NOMO-1 treated with DMSO at 0.1 percent for 48 hours (cell line): ENCODE data around the gene TPBGL.
"Not testable (repeated sequence)": the region's sequence is repeated elsewhere in the genome, so short reads cannot be mapped to it uniquely, and the experiment has no call there.

Source experiments
- DNase-seq: peaks from one replicate; lab custom pipeline; 2025; ENCODE audit not compliant: unreplicated experiment; lab: John Stamatoyannopoulos, UW

The TPBGL gene

DNA sequence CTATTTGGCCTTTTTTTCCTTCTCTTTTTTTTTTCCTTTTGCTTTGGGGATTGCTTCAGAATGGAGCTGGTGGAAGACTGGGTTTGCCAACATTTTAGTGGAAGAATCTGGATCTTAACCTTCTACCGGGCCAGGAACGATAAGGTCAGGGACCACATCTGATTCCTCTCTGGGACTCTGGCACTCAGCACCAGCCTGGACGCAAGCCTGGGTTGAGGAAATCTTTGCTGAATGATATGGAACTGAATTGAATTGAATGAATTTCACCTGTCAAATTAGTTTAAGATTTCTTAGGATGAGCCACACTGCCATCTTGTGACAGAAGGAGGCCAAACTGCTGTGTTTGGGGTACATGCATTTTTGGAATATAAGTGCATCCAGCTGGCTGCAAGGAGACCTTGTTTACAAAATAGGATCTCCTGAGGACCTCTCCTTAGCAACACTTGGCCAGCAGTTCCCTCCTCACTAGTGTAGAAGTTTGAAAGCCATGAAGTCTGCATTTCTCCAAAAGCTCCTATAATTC lies 30.4 kb downstream of the TPBGL start:
- DNase-seq: no peak

DNA sequence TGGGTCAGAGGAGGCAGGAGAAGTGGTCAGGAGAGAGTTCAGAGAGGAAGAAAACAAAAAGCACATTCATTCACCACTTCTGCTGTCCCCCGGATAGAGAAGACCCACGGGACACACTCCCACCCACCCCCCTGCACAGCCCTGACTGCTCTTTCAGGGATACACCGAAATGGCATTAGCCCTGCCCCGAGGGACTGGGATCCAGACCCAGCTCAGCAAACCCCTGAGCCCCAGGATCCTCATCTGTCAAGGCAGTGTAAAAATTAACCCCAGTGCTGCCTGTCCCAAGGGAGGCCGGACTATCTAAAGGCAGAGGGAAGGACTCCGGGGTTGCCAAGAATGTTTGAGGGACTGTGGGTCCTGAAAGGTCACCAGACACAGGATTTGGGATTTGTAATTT lies 31.2 kb downstream of the TPBGL start:
- DNase-seq: no peak

DNA sequence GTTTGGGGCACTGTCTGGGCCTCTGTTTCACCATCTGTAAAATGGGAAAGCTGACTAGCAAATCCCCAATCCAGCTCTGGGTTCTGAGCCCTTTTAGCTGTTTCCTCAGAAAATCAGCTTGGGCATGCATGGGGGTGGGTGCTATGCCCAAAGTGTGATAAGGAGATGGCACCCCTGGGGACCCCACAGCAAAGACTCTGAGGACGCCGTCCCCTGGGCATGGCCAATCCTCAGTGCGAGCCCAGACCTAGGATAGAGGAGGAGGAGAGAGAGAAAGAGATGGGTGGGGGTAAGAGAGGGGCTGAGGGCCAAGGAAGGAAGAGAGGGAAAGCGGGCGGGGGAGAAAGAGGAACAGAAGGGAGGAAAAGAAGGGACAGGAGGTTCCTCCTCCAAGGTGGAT lies 31.8 kb downstream of the TPBGL start:
- DNase-seq: no peak

DNA sequence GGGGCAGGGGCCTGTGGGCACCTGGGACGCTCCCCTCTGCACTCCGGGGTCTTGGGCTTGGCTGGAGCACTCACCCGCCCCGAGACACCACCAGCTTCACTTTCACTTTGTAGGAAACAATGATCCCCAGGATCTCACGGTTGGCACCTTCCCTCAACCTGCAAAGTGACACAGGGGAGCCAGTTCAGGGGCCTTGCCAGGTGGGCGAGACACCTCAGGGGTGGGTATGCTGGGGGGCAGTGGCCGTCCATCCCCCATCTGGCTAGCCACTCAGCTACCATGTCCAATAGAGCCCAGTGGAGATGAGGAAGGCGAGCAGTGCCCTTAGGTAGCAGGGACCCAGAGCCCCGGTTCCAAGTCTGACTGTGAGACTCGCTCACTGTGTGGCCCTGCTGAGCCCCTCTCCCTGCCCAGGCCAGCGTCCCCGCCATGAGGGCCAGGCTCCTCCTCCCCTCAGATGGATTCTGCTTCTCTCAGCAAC lies 32.3 kb downstream of the TPBGL start:
- DNase-seq: no peak

DNA sequence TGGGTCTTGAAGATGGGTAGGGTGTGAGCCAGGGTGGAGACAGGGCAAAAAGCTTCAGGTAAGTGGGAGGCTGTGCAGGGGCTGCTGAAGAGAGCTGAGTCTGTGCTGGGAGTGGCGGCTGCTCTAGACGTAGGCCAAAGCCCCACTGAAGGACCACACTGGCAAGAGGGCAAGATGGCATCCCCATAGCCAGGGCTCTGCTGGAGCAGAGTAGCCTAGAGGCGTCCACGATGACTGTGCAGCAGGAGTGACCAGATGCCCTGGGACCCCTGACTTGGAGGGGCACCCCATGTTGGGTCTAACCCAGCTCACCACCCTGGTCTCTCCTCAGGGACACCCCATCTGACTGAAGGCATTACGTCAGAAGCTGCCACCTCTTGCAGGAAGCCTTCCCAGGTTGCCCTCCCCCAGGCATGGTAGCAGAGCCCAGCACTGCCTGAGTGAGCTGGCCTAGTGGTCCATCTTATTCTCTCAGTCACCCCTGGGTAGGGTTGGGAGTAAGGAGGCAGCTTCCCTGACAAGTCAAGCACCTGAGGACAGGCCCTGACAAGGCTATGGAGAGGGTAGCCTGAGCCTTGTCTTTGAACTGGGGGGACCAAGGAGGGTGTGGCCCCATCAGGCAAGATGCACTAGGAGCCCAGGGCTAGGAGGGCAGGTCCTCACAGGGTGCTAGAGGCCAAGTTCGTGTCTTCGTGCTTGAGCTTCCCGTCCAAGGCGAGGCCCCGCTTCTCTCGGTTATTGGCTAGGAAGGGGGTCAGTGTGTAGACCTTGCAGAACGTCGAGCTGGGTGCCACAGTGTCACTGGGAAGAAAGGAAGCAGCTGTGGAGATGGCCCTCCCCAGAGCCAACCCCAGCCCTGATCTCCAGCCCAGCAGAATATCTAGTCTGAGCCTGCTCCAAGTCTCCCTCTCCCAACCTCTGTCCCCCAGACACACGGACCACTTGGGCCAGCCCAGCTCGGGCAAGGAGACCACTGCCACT lies 33.1 kb downstream of the TPBGL start:
- DNase-seq: no peak

DNA sequence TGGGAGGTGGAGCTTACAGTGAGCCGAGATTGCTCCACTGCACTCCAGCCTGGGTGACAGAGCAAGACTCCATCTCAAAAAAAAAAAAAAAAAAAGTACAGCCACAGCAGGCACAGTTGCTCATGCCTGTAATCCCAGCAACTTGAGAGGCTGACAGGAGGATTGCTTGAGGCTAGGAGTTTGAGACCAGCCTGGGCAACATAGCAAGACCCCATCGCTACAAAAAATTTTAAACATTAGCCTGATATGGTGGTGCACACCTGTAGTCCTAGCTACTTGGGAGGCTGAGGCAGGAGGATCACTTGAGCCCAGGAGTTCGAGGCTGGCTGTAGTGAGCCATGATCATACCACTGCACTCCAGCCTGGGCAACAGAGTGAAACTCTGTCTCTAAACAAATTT lies 34.1 kb downstream of the TPBGL start:
- DNase-seq: not testable (repeated sequence)

DNA sequence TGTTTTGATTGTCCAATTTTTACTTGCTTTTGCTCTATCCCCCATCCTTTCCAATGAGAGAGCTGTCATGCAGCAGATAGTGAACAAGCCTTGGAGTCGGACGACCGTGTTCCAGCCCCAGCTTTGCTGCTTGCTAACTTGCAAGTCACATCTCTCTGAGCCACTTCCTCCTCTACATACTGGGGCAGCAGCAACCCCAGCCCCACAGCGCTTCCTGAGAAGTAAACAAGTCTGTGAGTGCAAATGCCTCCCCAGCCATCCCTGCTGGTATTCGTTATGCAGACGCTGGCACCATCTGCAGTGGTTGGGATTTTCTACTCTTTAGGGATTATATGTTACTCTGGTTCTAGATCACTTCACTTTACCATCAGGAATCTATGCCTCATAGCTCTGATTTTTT lies 35.0 kb downstream of the TPBGL start:
- DNase-seq: no peak

DNA sequence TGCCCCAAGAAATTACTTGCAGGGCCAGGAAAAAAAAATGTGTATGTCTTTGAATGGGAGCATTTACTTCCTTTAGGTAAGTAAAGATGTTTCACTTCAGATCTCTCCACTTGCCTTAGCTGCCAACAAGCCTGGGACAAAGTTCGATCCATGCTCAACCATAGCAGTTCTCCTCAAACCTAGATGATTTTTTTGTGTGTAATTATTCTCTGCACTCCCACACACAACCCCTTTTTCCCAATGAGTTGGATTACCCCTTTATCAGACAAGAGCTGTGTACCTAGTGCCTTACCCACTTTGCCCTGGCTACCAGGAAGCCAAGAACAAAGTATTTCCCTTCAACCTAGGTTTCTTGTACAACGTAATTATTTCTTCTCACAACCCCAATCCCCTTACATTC lies 35.6 kb downstream of the TPBGL start:
- DNase-seq: no peak

DNA sequence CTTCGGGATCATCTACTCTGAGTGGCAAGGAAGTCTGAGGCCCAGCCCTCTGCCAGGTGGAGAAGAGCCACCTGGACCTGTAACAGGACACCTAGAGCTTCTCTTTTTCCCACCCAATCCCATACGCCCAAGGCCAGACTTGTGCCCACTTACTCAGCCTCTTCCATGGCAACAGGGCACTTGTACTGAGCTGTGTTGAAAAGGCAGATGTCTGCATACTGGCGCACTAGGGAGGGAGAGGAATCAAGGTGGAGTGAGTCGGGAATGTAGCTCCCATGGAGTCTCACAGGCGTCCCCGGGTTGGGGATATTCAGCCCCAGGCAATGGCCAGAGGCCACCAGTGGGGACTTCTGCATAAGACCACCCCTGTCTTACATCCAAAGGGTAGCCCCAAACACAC lies 36.1 kb downstream of the TPBGL start:
- no peak for DNase-seq

DNA sequence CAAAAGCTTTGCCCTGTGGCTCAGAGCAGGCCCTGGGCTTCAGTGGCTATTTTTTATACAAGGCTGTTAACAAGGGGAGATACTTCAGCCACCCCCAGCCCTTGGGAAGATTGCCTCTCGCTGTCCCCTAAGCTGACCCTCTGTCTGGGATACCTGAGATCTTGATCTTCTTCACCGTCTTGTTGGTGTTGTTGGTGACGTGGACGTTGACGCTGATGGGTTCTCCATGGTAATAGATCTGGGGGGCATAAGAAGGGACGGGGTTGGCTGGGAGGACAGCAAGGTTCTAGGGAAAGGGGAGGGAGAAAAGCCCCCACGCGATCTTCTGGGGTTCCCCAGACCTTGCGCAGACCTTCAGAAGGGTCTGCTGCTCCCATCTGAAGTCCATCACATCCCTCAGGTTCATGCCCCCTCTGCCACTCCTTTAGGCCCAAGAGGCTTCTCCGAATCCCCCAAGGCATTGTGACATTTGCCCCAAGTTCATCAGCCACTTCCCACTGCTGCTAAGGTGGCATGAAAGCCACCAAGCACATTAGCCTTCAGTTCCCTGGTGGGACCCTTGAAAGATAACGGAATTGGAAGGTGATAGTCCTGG lies 36.7 kb downstream of the TPBGL start:
- DNase-seq: no peak

DNA sequence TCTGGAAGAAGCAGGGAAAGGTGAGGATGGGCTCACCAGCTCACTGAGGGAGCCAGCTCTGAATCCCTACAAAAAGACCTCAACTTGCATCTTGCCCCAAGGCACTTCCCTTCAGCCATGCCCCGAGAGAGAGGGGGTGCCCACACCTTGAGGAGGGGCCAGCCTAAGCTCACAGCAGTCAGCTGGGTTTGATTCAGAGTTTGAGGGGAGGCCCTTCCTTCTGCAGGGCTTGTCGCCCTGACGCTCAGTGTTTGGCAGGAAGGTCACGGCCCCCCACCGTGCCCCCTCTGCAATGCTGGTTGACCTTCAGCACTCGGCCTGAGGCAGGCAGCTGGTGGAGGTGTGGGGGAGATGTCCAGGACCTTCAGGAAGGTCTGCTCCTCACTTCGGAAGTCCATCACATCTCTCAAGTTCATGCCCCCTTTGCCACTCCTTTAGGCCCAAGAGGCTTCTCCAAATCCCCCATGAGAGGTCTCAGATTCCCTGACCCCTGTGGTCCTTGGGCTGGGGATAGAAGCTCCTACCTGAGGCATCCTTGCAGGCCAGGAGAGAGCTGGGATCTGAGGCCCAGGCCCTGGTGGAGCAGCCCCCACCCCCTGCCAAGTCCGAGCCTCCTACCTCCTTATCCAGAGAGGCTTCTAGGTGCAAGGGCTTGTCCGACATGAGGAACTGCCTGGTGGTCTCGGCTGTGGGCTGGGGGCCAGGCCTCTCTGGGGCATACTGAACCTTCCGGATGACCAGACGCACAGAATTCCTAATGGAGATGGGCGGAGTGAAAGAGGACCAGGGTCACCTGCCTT lies 37.6 kb downstream of the TPBGL start:
- no peak for DNase-seq

DNA sequence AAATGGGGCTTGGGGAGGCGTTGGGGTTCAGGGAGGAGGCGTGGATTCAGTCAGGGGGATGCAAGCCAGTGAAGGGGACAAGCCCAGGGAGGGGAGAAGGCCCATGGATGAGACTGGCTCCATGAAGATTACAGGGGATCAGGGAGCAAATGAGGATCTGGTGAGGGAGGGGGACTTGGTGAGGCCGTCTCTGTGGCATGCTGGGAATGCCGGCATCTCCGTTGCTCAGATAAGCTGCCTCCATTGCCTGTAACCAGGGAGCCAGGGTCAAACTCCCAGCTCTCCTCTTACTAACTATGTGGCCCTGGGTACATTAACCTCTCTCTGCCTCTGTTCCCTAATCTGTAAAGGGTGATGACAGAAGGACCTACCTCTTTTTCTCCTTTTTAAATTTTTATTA lies 38.7 kb downstream of the TPBGL start:
- no peak for DNase-seq

DNA sequence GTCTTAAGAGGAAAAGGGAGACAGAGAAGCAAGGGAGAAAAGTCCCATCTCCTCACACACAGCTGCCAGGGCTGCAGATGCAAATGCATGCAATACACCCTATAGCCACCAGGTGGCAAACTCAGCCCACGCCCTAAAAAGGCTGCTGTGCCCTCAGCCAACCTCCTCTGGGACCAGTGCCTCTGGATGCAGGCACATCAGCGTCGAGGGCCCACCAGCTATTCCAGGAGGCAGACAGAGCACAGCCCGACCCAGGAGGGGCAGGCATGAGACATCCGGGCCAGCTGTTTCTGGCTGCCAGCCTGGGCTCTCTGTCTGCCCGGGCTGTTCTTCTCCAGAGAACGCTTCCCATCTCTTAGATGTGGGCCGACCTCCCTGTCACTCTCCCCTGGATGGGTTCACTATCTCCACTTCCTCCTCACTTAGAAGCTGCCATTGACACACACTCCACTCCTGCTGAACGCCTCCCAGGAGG lies 39.7 kb downstream of the TPBGL start:
- DNase-seq: peak; percentile 22

DNA sequence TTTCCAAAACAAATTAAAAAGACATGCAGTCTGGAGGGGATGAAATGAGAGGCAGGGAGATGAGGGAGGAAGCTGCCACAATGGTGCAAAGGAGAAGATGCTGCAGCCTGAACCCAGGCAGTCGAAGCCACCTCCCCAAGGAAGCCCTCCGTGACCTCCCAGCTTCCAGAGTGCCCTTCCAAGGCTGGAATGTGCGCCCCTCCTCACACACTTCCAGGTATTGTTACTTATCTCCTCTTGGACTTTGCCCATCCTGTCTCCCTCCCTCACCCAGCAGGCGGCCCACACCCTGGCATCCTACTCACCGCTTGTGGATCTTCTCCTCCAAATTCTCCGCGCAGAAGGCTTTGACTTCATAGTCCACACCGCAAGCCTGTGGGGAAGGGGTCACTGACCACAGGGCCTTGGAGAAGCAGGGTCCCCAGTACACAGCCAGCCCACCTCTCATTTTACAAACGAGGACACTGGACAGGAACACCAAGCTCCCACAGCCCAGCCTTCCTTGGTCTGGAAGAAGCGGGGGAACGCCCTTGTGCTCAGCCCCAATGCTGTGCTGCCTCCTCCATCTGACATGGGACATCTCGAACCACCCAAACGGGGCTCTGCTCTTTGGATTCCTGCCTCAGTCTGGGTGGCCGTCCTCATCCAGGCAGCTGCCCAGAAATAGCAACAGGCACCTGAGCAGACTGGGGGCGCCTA lies 40.3 kb downstream of the TPBGL start:
- DNase-seq: no peak

DNA sequence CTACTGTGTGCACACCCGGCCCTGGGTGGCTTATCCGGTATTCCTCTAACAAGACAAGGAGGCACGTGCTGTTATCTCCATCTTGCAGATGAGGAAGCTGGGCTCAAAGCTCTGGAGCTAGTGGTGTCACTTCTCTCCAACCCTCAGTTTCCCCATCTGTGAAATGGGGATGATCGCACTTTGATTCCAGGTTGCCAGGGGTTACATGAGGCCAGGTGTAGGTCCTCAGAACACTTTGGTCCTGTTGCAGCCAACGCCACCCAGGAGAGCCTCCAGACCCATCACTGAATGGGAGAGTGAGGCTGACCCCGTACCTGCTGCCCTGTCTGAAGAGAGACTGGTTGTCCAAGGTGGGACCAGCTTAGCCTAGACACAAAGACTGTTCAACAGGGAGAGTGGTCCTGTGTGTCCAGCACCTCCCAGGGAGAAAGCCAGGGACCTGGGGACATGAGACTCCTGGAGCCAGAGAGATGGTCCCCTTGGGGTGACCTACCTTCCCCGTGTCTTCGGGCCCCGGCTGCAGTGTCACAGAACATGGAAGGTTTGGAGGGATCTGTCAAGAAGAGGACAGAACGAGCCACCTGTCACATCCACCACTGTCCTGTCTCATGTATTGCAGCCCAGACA lies 41.0 kb downstream of the TPBGL start:
- DNase-seq: no peak

DNA sequence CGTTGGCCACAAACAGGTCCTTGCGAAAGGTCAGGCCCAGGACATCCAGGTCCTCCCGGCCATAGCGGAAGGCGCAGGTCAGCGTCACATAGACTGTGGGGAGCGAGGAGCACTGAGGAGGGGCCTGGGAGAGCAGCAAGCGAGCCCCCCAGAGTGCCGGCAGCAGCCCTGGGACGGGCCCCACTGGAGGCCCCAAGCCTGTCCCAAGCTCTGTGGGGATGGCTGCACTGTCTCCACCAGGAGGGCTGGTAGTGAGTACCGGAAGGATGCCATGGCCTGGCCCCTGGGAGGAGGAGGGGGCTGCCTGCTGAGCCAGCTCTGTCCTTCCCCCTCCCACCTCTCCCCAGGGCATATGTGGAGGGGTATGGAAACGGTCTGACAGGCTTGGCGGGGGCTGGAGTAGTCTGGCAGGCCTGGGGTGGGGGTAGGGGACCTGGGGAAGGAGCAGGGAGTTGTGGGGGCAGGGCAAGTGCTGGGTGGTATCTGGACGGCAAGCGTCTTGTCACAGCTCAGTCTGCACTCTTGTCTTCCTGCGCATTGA lies 42.9 kb downstream of the TPBGL start:
- DNase-seq: no peak

DNA sequence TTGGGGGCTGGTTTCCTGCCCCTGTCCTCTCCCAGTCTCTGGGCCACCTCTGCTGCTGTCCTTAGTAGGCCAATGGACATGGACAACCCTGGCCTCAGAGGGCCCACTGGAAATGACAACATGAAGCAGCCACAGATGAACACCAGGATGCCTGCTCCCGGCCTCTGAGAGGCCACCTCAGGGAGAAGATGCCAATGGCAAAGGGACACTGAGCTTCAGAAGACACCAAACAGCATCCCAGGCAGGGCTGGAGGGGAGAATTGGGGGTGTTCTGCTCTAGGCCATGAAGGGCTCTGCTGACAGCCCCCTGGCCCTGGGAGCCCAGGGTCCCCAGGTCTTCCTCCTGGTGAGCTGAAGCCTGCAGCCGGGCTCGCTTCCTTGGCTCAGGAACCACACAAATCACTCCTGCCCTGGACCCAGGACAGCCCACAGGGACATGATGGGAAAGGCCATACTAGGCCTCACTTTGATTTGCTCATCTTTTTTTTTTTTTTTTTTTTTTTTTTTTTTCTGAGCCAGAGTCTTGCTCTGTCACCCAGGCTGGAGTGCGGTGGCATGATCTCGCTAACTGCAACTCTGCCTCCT lies 45.3 kb downstream of the TPBGL start:
- DNase-seq: no peak

DNA sequence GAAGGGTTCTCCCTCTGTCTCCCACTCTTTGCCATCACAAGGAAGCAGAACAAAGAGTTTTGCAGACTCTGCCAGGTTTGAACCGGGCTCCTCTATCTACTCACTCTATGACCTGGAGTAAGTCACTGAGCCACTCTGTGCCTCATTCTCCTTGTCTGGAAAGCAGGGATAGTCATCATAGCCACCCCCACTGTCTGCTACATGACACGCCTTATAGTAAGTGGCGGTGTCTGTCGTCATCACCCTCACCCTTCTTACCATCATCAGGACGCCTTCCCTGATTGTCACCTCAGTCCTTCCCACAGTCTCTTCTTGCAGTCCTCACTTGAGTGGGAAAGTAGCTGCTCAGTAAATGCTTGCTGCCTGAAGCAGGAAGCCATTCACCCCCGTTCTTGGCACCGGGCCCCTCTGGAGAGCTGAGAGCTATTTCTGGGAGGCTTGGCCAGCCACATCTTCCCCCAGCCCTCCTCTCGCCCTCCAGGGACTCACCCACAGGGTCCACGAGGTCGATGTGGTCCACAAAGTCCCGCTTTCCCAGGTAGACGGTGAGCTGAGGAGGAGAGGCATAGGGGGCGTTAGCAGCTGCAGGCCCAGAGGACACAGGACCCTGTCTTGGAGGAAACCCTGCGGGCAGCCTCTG lies 46.4 kb downstream of the TPBGL start:
- no peak for DNase-seq

DNA sequence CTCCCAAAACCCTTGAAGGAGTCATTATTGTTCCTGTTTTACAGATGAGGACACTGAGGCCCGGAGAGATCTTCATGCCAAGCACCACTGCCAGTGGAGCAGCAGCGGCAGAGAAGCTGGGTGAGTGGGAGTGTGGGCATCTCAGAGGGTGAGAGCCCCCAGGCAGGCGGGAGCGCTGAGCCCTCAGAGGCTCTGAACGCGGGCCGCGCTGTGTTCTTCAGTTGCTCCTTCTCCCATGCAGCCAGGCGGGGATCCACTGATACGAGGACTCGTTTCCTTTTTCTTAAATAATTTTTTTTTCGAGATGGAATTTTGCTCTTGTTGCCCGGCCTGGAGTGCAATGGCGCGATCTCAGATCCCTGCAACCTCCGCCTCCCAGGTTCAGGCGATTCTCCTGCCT lies 47.0 kb downstream of the TPBGL start:
- DNase-seq: no peak
